A673 (cell line): ENCODE measurements around the gene RPS2.

Experiments used
- EZH2 ChIP-seq: fragments of 200-600 bp; sonication (generic); IDR thresholded peaks from 2 replicates; pipeline ENCODE4 v1.6.1; 2017; ENCODE audit warnings: borderline replicate concordance, low read depth, mild to moderate bottlenecking, mixed read lengths, antibody characterized with exemption, low read length; ENCODE audit not compliant: poor library complexity, severe bottlenecking
- TF ChIP-seq, protein P1 (sequence below): fragments of 300-800, 200-600 bp; sonication (generic); conservative IDR thresholded peaks from 2 replicates; pipeline ENCODE4 v1.5.1; 2017; ENCODE audit warnings: low read depth, mild to moderate bottlenecking, antibody characterized with exemption, low read length, moderate library complexity, mixed read lengths

DNA sequence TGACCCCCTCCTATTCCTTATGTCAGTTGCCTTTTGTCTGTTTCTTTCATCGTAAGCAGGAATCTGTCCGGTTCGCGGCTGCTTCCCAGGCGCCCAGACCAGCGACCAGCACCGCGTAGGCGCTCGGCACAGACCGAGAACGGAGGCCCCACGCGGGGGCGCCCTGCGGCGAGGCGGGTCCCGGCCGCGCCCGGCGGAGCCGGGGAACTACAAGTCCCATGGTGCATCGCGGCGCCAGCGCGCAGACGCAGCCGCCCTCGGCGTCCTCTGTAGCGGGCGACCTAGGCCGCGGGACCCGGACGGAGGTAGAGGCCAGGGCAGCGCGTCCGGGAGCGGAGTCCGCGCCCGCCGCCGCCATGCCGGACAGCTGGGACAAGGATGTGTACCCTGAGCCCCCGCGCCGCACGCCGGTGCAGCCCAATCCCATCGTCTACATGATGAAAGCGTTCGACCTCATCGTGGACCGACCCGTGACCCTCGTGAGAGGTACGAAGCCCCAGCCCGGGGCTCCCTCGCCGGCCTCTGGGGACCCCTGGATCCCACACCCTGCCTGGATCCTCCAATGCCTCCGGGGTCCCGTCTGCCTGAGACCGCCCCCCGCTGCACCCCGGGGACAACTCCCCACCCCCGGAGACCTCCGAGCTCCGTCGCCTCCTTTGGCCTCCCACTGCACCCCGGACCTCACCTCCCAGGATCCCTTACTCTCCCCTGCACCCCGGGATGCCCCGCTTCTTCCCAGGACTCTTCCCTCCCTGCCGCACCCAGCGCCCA lies 5.2 kb downstream of the RPS2 start, which contains the start of gene NDUFB10:
- TF ChIP-seq, protein P1, sequence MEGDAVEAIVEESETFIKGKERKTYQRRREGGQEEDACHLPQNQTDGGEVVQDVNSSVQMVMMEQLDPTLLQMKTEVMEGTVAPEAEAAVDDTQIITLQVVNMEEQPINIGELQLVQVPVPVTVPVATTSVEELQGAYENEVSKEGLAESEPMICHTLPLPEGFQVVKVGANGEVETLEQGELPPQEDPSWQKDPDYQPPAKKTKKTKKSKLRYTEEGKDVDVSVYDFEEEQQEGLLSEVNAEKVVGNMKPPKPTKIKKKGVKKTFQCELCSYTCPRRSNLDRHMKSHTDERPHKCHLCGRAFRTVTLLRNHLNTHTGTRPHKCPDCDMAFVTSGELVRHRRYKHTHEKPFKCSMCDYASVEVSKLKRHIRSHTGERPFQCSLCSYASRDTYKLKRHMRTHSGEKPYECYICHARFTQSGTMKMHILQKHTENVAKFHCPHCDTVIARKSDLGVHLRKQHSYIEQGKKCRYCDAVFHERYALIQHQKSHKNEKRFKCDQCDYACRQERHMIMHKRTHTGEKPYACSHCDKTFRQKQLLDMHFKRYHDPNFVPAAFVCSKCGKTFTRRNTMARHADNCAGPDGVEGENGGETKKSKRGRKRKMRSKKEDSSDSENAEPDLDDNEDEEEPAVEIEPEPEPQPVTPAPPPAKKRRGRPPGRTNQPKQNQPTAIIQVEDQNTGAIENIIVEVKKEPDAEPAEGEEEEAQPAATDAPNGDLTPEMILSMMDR = peak; percentile 59
- no peak for TF ChIP-seq EZH2
